Measurements from ENCODE around the gene COMT.

- TF ChIP-seq CTCF (IDR thresholded peaks at IDR 0.05) (no peak), POLR2A (IDR thresholded peaks at IDR 0.05) (no peak)
Measured at GRCh38 chr22:19892925-19893324, 48.6 kb upstream of the COMT start.
